CD4-positive, alpha-beta T cell treated with Interleukin-6 at 100 ng/mL for 8 hours (primary cell): ENCODE measurements around the gene FNDC3B.

Experiments used
- DNase-seq: peaks from one replicate; pipeline ENCODE4 v3.0.0-alpha.2; 2020; ENCODE audit warnings: mixed read lengths, low spot score

Gene FNDC3B

DNA sequence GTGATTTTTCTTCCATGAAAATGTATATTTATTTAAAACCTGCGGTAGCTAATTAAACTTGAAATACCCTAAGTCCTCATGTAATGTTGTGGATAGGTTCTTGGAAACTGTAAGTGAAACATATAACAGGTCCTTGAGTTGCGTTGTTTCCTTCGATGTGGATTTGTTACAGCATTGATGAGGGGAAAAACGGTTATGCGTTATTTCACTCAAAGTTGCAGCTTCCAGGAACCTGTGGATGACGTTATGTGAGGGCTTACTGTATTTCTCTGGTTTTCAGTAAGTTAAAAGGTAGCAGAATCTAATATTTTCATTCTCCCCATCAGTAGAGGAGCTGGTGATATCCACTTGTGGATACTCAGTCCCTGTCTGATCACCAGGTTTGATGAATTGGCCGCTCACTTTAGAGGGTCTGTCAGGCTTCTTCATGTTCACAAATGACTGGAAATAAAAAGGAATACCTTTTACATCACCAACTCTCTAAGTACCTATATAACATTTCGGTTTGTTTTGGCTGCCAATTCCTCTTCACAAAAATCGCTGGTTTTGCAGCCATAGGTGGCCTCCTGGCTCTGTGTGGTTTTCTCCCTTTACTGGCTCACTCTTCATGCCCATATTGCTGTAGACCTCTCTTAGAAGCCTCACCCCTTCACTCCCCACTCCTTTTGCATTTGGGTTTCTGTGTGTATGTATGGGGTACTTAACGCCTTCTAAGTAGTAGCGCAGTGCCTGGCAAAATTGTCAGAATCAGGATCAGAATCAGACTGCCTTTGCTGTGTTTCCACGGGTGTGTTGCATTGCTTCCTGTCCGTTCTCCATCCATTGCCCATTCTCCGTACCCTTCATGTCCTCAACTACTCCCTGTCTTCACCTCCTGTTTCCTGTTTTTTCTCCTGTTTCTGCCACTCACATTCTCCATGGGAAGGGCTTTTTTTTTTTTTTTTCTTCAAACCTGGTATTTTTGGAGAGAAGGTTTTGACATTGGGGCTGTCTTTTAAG is 112.6 kb downstream of the FNDC3B start:
- DNase-seq, result no peak

DNA sequence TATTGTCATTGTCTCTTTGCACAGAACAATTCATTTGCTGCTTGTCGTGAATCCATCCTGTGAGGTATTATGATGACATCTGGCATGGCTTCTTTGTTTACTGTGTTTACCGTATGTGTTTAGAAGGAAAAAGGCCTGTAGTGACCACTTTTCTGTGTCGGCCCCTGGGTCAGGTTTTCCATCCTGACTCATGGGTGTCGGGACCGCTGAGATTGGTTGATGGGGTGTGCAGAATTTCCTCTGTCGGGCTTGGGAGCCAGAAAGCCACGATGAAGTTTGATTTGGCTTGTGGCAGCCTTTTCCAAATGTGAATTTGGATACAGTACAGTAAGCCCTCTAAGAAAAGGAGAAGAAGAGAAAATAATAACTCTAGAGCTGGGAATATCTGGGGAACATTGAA is 113.5 kb downstream of the FNDC3B start:
- DNase-seq, result no peak

DNA sequence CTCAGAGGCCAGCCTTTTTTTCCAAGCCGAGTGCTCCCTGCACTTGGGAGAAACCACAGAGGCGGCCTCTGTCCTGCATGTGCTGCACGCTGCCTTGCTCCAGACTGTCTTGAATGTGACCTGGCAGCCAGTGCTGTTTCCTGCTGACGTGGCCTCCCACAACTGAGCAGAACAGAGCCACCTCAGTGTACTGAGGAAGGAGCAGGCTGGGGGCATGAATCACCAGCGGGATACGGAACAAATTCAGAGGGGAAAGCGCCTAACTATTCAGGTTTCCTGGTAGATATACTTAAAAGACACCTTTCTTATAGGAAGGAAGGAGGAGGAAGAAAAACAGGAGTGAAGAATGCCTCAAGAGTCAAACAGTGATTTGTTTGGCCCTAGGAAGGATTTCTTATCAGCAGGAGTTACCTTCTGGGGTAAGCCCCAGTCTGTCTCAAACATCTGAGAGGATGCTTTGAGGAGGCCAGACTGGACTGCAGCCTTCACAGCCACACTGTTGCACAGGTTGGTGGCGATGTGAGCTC is 114.0 kb downstream of the FNDC3B start:
- peak; percentile 41 for DNase-seq

DNA sequence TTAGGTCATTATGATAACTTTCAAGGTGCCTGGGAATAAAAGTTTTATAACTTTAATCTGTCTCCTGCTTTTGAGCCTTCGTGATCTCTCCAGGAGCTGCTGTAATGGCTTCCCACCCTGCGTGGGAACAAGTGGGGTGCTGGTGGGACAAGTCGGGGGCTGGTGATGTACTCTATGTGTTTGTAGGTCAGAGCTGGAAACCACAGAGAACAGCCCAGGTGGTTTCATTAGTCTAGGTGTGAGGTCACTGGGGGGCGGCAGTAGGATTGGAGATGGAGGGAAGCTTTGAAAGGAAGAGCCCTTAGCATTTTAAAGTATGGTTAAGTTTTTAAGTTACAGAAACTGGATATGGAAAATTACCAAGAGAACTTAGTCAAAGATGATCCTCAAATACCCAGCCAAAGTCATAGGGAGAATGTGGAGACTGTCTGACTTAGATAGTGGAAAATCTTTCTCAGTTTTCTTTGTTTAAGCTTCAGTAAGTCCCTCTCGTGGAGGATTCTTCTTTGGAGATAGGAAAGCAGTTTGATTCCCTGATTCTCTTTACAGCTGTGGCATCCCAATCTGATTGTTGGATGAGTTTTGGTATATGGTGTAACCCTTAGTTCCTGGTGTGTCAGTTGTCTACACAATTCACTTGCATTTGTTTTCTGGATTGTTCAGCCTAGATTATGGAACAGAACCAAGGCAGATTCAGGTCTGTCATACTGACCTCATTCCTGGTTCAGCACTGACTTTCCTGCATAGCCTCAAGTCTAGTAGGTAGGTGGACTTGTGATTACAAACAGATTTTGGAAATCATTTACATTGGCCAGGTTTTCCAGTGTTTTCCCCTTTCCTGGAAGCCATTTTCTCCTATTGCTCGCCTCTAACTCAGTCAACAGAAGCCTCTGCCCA is 115.6 kb downstream of the FNDC3B start:
- no peak for DNase-seq

DNA sequence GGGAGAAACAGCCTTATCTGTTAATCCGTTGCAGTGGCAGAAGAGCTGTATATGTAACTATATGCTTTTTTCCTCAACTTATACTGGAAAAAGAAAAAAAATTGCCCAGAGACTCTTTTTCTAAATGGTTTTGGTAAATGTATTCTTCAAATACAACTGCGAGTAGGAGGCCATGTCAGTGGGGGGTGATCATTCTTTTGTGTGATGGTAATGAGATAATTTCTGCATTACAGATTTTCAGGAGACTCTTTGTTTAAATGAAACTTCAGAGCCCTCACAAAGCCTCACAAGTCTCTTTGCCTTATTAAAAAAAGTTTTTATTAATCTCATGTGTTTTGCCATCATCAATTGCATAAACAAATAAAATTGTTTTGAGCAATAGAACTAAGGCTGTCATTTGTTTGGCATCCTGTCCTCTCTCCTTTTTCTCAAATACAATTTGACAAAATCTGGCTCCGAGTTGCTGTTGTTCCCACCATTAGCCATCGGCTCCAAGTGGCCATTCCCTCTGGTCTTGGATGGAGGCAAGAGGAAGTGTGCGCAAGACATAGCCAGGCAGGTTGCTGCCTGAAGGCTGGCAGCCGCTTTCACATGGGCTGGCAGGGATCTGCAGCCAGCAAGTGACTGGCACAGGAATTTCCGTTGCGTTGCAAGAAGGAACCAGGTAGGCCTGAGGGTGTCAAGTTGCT is 116.7 kb downstream of the FNDC3B start:
- DNase-seq, result no peak

DNA sequence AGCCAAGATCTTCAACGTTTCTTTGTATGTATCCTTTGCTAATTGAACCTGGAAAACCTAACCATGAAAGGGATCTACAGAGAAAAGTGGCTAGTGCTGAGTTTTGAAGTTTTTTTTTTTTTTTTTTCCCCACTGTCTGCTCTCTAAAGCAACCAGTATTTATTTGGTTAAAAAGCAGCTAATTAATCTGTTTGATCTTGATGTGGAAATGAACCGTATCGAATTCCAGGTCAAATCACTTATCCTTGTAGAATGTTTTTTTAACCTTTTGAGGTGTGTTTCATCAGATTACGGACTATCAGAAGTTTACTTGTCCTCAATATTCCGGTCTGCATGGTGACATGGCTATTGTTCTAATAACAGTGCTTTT is 117.2 kb downstream of the FNDC3B start:
- no peak for DNase-seq

DNA sequence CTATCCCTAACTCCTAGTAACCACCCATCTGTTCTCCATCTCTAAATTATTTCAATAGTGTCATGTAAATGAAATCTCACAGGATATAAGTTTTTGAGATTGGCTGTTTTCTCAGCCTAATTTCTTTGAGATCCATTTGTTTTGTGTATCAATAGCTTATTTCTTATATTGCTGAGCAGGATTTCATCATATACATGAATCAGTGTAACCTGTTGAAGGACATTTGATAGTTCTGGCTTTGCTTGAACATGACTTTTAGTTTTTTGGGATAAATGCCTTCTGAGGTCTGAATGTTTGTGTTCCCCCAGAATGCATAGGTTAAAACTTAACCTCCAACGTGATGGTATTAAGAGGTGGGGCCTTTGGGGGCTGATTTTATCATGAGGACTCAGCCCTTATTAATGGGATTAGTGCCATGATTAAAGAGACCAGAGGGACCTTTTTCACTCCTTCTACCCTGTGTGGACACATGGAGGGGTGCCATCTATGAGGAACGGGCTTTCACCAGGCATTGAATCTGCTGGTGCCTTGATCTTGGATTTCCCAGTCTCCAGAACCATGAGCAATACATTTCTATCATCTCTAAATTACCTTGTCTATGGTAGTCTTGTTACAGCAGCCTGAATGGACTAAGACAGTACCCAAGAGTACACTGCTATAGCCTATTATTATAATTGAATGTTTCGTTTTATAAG is 118.3 kb downstream of the FNDC3B start:
- no peak for DNase-seq

DNA sequence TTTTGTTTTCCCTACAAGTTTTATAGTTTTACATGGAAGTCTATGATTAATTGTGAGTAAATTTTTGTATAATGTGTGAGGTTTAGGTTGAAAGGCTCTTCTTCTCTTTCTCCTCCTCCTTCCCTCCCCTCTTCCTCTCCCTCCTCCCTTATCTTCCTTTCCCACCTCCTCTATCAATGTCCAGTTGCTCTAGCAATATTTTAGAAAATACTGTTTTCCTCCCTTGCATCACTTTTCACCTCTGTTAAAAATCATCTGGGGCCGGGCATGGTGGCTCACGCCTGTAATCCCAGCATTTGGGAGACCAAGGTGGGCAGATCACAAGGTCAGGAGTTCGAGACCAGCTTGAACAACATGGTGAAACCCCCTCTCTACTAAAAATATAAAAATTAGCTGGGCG is 119.4 kb downstream of the FNDC3B start:
- no peak for DNase-seq

DNA sequence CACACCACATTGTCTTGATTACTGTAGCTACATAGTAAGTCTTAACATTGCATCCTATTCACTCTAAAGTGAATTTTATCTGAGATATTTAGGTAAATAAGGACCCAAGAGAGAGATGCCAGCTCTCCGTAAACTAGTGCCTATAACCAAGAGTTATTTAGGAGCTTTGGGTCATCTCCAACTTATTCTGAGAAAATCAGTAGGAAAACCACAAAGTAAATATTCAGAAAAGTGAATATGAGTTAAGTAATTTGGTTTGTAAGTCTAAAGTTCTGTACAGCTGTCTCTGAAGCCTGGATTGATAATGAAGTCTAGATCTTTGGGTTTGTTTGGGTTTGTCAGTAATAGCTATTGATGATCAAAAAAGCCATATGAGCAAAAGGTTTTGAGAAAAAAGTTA is 120.0 kb downstream of the FNDC3B start:
- DNase-seq, result no peak

DNA sequence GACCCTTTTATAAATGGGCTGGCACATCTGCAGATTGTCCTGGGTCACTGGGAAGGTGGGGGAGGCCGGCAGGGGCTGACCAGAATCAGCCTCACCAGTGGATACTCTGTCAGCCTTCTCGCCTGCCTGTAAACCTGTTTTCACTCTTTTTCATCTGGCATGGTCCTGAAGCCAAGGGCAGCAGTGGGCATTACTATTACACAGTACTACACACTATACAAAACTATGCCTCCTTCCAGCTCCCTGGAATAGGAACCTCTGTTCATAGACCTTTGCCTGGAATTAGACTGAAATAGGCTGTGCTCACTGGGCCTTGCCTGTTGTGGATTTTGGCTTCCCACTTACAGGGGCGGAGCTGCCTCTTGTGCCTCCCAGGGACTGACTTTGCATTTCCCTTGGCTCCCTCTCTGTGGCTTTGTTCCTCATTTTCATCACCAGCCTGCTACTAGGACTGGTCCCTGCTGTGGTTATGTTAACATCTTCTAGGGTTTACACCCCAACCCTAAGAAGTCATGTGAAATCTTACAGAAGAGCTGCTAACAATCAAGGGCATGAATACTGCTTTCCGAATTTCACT is 120.7 kb downstream of the FNDC3B start:
- no peak for DNase-seq

DNA sequence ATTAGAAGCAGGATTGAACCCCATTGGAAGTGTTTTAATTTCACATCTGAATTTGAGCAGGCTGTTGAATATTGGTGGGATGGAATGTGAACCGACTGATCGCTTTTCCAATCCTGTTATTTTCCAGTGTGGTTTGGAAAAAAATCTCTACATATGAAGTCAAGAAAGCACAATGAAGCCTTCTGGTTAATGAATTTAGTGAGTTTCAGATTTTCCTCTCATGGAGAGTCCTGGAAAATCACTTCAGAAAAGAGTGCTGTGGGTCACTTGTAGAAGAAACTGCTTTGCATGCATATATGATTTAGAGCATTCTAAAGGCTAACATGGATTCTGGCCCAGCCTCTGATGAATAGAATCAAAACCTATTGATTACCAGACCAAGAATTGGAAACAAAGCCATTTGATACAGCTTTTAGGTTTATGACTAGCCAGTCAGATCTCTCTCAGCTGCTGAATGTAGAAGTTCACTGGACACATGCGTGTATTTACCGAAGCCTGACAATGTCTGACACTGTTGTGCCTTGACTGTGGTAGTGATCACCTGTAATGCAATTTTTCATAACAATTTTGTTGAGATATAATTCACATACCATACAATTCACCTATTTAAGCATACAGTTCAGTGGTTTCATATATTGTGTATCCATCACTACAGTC is 121.9 kb downstream of the FNDC3B start:
- no peak for DNase-seq

DNA sequence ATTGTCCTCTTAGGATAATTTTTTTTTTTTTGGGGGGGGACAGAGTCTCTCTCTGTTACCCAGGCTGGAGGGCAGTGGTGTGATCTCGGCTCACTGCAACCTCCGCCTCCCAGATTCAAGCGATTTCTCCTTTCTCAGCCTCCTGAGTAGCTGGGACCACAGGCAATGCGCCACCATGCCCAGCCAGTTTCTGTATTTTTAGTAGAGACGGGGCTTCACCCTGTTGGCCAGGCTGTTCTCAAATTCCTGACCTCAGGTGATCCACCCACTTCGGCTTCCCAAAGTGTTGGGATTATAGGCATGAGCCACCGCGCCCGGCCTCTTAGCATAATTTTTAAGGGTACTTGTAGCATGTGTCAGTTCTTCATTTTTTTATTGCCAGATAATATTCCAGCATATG is 122.6 kb downstream of the FNDC3B start:
- DNase-seq, result no peak

DNA sequence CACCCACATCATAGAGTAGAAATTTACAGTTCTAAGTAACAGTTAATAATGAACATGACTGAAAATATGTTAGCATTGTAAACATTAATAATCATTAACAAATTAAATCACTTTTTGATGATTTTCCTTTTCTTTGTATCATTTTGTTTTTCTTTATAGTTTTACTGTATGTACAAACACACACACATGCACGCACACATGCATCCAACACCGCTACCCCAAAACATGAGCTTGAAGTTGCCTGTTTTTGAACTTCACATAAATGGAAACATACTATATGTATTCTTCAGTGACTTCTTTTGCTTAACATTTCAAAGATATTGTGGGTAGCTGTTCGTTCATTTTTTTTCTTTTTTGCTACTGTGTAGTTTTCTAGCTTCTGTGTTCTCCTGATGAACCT is 123.9 kb downstream of the FNDC3B start:
- DNase-seq, result no peak

DNA sequence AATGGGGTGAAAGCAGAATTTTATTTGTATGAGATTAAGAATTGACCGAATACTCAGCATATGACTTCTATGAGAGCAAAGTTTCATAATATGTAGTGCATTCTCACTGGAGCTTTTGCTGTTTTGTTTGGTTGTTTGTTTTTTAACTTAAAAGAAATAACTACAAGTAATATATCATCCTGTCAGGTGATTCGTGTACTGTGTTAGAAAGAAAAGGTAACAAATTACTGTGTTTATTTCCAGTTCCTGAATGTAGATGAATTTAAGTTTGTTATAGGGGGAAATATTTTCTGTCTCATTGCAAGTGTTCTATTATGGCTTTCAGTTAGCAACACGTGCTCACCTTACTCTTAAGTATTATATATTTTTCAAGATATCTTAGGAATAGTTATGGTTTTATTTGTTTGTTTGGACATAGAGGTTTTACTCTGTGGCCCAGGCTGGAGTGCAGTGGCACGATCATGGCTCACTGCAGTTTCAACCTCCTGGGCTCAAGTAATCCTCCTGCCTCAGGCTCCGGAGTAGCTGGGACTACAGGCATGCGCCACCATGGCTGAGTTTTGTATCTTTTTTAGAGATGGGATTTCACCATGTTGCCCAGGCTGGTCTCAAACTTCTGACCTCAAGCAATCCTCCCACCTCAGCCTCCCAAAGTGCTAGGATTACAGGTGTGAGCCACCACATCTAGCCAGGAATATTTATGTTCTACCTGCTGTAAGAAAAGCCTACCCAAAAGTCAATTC is 125.4 kb downstream of the FNDC3B start:
- DNase-seq, result no peak

DNA sequence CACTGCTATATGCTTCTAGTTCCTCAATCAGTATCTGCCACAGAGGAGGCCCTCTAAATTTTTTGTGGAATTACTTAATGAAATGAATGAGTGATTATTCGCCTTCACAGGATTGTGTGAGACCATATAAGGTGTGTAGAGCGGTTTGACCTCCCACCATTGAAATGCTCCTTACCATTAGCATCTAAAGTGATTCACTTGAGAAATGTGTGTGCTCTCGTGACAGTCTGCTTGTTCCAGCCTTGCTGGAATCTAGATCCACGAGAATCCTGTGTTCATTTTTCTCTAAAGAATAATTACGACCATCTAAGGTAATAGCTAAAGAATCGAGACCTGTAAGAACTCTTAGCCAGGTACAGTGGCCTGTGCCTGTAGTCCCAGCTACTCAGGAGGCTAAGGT is 126.9 kb downstream of the FNDC3B start:
- no peak for DNase-seq

DNA sequence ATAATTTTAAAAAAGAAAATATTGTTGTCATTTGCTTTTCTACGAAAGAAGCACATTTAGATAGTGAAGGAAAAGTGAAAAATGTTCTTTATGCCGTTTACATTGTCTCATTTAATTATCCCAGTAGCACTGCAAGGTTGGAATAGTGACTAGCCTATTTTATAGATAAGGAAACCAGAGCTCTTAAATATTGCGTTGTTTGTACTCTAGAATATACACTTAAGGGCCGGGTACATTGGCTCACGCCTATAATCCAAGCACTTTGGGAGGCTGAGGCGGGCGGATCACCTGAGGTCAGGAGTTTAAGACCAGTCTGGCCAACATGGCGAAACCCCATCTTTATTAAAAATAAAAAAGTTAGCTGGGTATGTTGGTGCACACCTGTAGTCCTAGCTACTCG is 127.5 kb downstream of the FNDC3B start:
- no peak for DNase-seq

DNA sequence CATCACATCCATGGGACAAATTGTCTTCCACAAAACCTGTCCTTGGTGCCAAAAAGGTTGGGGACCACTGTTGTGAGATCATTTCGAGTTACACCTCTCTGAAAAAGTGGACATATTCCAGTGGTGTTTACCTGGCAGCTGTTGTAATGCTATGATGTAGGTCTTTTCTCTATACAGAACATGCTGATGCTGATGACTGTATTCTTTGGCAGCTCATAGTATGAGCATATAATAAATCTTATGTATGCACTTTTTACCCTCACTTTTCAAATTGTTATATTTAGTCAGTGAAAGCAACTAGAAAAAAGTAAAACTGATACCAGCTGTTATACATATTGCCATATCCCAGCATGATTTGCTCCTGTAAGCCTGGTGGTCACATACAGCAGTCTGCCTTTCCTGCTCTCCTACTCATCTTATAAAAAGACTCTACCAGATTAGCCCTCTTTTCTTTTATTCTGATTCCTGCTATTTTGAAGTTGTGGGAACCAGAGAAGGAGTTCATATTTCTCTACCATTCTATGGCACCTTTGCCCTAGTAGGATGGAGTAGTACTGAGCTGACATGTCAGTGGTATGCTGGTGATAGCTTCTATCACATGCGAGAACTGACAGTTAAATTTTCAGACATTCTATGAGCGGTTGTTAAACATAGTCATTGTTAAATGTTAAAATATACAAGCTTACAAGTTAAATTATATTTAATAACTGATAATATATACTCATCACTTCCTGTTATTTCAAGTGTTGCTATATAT is 128.7 kb downstream of the FNDC3B start:
- DNase-seq, result no peak

DNA sequence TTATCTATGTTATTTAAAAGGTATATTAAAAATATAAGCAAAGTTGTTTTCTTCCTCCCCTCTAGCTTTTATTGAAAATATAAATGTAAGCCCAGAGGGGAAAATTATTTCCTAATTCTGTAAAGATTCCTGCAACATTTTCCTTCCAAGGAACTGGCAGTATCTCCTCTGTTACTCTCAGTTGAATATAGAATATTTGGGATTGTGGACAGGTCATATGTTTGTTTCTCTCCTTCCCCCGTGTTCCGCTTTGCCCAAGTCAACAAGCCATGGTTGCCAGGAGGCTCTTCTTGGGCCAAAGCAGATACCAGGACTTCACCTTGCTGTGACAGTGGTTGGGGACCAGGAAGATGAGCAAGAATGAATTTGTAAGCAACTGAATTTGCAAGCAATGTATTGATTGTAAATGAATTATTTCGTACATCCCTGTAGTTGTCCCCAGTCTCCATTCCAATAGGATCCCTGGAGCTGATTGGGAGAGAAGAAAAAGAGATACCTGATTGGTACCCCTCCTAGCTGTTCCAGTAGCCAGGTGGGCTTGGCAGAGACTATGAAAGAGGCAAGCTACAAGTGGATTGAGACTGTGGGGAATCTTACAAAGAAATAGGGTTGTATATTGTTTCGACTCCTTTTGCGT is 130.8 kb downstream of the FNDC3B start:
- DNase-seq, result no peak

DNA sequence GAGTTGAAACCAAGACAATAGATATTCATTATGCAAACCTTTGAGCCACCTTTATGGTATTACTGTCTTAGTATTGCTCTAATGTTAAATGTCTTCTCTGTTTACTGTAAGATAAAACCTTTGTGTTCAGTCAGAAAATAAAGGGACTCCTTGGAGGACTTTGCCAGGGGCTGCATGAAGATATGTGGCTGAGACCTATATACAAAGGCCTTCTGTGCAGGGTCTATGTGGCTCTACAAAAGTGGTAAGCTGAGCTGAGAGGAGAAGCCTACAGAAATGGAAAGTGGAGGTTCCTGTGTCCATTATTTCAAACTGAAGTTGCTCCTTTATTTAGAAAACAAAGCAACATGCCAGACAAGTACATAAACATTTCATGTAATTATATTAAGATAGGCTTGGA is 131.5 kb downstream of the FNDC3B start:
- DNase-seq, result no peak
